Prostate gland (tissue), 2 donors: ENCODE data around the gene SESN1. TPM values are rescaled to one million over a fixed set of nuclear protein-coding genes. Genes with fewer than 3 reads are reported as not detected.

Experiments used
- DNase-seq: peaks from one replicate; pipeline ENCODE4 v3.0.0-alpha.2; 2019; ENCODE audit warnings: low spot score
- H3K27ac ChIP-seq, 2 donors: fragments of 200-600 bp; sonication (generic); 2 replicates each; pipeline ENCODE4 v1.5.1; 2017 to 2019
- H3K27me3 ChIP-seq: fragments of 200-600 bp; sonication (generic); replicated peaks from 2 replicates; pipeline ENCODE4 v1.5.1; 2019; ENCODE audit not compliant: insufficient read depth
- H3K36me3 ChIP-seq, 2 donors: fragments of 200-600 bp; sonication (generic); 1 replicate in 1 of 2; 2 replicates in 1 of 2; pipeline versions ENCODE4 v1.5.1 to v1.8.1; 2017 to 2019
- H3K4me1 ChIP-seq: fragments of 200-600 bp; sonication (generic); replicated peaks from 2 replicates; pipeline ENCODE4 v1.5.1; 2019
- H3K4me3 ChIP-seq, 2 donors: fragments of 200-600 bp; sonication (generic); 2 replicates each; pipeline ENCODE4 v1.5.1; 2017 to 2019
- H3K9me3 ChIP-seq: fragments of 200-600 bp; sonication (generic); 2 replicates; pipeline ENCODE4 v1.5.1; 2017
- CTCF ChIP-seq, 4 experiments: fragments of 200-600 bp in 2 of 4; fragments of 450-650 bp in 2 of 4; sonication (generic) in 2 of 4; IDR thresholded peaks; 1 replicate in 3 of 4; 2 replicates in 1 of 4; pipeline ENCODE4 v1.5.1; 2016 to 2019; ENCODE audit warnings: antibody characterized with exemption in 4 of 4, mild to moderate bottlenecking in 2 of 4, moderate library complexity in 2 of 4
- POLR2A ChIP-seq: fragments of 450-650 bp; IDR thresholded peaks from one replicate; pipeline ENCODE4 v1.6.1; 2016; ENCODE audit warnings: antibody characterized with exemption, mild to moderate bottlenecking
- POLR2AphosphoS5 ChIP-seq: sonication (generic); formaldehyde crosslinking; IDR thresholded peaks from one replicate; pipeline ENCODE4 v1.6.1; 2017; ENCODE audit warnings: antibody characterized with exemption
- WGBS: methylation state at CpG from one replicate; pipeline ENCODE4 v1.1.5; 2018; 5-methylcytosine and 5-hydroxymethylcytosine counted together
- intact Hi-C: fragments of 100-400 bp; cut with DNase I; formaldehyde crosslinking; loops from one replicate; pipeline ENCODE4 v1.14.2; 2022
- total RNA-seq, 2 donors: library from RNA; depleted of rRNA; stranded (reverse); fragments of >200 nt; gene quantifications; one replicate each; pipeline ENCODE4 v1.1.0, GENCODE V29; 2016

The SESN1 gene
- total RNA-seq, 2 donors from 2014 or later = 92.2 to 140 TPM

GRCh38 chr6:109015176-109015575 lies 79.5 kb downstream of the SESN1 start:
- DNase-seq = no peak
- TF ChIP-seq POLR2AphosphoS5 (no peak), POLR2A (no peak), CTCF (IDR thresholded peaks at IDR 0.05) (no peak)
- H3K36me3 ChIP-seq = no peaks in the 10 kb centered on the region
- H3K4me3 ChIP-seq = no peak overlapping the region
- no peaks in the 10 kb centered on the region for H3K27me3 ChIP-seq
- no peaks in the 10 kb centered on the region for H3K4me1 ChIP-seq
- H3K9me3 ChIP-seq = no peaks in the 10 kb centered on the region
- H3K27ac ChIP-seq = peak overlapping the region in 1 of 2 donors; percentile 38
- intact Hi-C loops = no loop called here

- Histone ChIP-seq H3K27me3 (no peaks in the 10 kb centered on the region), H3K4me3 (no peak overlapping the region), H3K27ac (peak overlapping the region in 1 of 2 donors; percentile 38), H3K36me3 (no peaks in the 10 kb centered on the region), H3K9me3 (no peaks in the 10 kb centered on the region), H3K4me1 (no peaks in the 10 kb centered on the region)
- intact Hi-C loops = no loop called here
- TF ChIP-seq POLR2A = no peak
- no peak for TF ChIP-seq POLR2AphosphoS5
- TF ChIP-seq CTCF (IDR thresholded peaks at IDR 0.05) = no peak
- DNase-seq = no peak
- WGBS = 65% methylated on average over 2 of the region's 2 CpGs
Measured at GRCh38 chr6:109014606-109015005, 80.0 kb downstream of the SESN1 start.

- 47% methylated on average over 2 of the region's 2 CpGs for WGBS
- H3K36me3 ChIP-seq = no peaks in the 10 kb centered on the region
- intact Hi-C loops = no loop called here
- H3K27ac ChIP-seq = no peak overlapping the region
- DNase-seq = no peak
- H3K9me3 ChIP-seq = no peaks in the 10 kb centered on the region
- no peak overlapping the region for H3K4me3 ChIP-seq
- no peak for TF ChIP-seq POLR2A
- TF ChIP-seq CTCF (IDR thresholded peaks at IDR 0.05) = no peak
- TF ChIP-seq POLR2AphosphoS5 = no peak
- no peaks in the 10 kb centered on the region for H3K27me3 ChIP-seq
- no peaks in the 10 kb centered on the region for H3K4me1 ChIP-seq
Measured at GRCh38 chr6:109013656-109014305, 80.9 kb downstream of the SESN1 start.

- peak overlapping the region in 1 of 2 donors; percentile 98 for H3K4me3 ChIP-seq
Measured at GRCh38 chr6:109010705-109011102, 83.9 kb downstream of the SESN1 start.

More at GRCh38 chr6:109010705-109011102, 83.9 kb downstream of the SESN1 start:
- no peaks in the 10 kb centered on the region for H3K9me3 ChIP-seq
- no peaks in the 10 kb centered on the region for H3K36me3 ChIP-seq
- no peak for DNase-seq
- WGBS = 44% methylated on average over 2 of the region's 2 CpGs
- H3K4me1 ChIP-seq = no peaks in the 10 kb centered on the region
- H3K27me3 ChIP-seq = no peaks in the 10 kb centered on the region
- intact Hi-C loops = no loop called here
- TF ChIP-seq POLR2AphosphoS5 (peak; percentile 35), POLR2A (no peak), CTCF (IDR thresholded peaks at IDR 0.05) (no peak)
- H3K27ac ChIP-seq = peak overlapping the region; percentile 94 to 96
